Upper lobe of left lung (tissue), 6 donors: ENCODE results near the gene CAPRIN1. TPM values are rescaled to one million over a fixed set of nuclear protein-coding genes. Genes with fewer than 3 reads are reported as not detected.

Experiments
- ATAC-seq, 2 donors: fragments of 200-7000 bp; cut with Tn5 transposase; one replicate each; pipeline ENCODE4 v1.9.1; 2022; ENCODE audit warnings: mild to moderate bottlenecking in 2 of 2, moderate library complexity in 2 of 2; ENCODE audit not compliant: low FRiP score in 2 of 2
- DNase-seq, 2 donors: peaks; one replicate each; pipeline ENCODE4 v3.0.0-alpha.2; 2019 to 2020
- H3K27ac ChIP-seq, 4 donors: fragments of 200-600 bp; sonication (generic); one replicate each; pipeline ENCODE4 v1.5.1; 2016 to 2019
- H3K27me3 ChIP-seq, 4 donors: fragments of 200-600 bp; sonication (generic); one replicate each; pipeline ENCODE4 v1.5.1; 2017 to 2019
- H3K36me3 ChIP-seq, 4 donors: fragments of 200-600 bp; sonication (generic); one replicate each; pipeline ENCODE4 v1.5.1; 2016 to 2019
- H3K4me1 ChIP-seq, 4 donors: fragments of 200-600 bp; sonication (generic); one replicate each; pipeline ENCODE4 v1.5.1; 2018 to 2019
- H3K4me3 ChIP-seq, 4 donors: fragments of 200-600 bp; sonication (generic); one replicate each; pipeline ENCODE4 v1.5.1; 2017 to 2019; ENCODE audit warnings: mild to moderate bottlenecking in 2 of 4, moderate library complexity in 1 of 4
- H3K9me3 ChIP-seq, 4 donors: fragments of 200-600 bp; sonication (generic); one replicate each; pipeline ENCODE4 v1.5.1; 2018 to 2019
- CTCF ChIP-seq, 6 experiments: fragments of 450-650 bp in 4 of 6; fragments of 200-600 bp in 2 of 6; sonication (generic) in 2 of 6; IDR thresholded peaks; one replicate each; pipeline ENCODE4 v1.5.1; 2016 to 2019; ENCODE audit warnings: antibody characterized with exemption in 6 of 6
- EP300 ChIP-seq, 4 donors: sonication (generic); formaldehyde crosslinking; IDR thresholded peaks; one replicate each; pipeline ENCODE4 v1.5.1; 2017; ENCODE audit warnings: antibody characterized with exemption in 4 of 4, control low read depth in 2 of 4
- POLR2A ChIP-seq, 4 donors: fragments of 450-650 bp; IDR thresholded peaks; one replicate each; pipeline ENCODE4 v1.5.1; 2016 to 2017; ENCODE audit warnings: antibody characterized with exemption in 4 of 4, mild to moderate bottlenecking in 2 of 4
- POLR2AphosphoS5 ChIP-seq, 2 donors: sonication (generic); formaldehyde crosslinking; IDR thresholded peaks; one replicate each; pipeline ENCODE4 v1.5.1; 2017; ENCODE audit warnings: antibody characterized with exemption in 2 of 2
- WGBS, 2 donors: methylation state at CpG; one replicate each; pipeline ENCODE4 v1.1.5; 2017 to 2018; 5-methylcytosine and 5-hydroxymethylcytosine counted together
- total RNA-seq, 6 donors: library from RNA; depleted of rRNA in 4 of 6; stranded (reverse); fragments of >200 nt in 4 of 6; gene quantifications; one replicate each; pipeline versions ENCODE4 v1.1.0 to v1.2.1, GENCODE V29; 2016 to 2021
- donor health status: DM: no; HTN: no; CAD: no; lungs with moderate emphysema.
- donor health status: DM: no; HTN: yes; CAD: no; lungs with severe emphysema.

Gene CAPRIN1
- total RNA-seq, 6 donors from 2014 or later, result 144 to 265 (median 153) TPM

GRCh38 chr11:34149786-34150185 is 98.3 kb downstream of the CAPRIN1 start:
- no peak for DNase-seq
- no peak overlapping the region for H3K27ac ChIP-seq
- H3K4me1 ChIP-seq, result peaks cover 0 to 13% (median 4%) of the 10 kb centered on the region in 4 donors
- H3K36me3 ChIP-seq, result peaks cover 18 to 73% (median 49%) of the 10 kb centered on the region in 4 donors
- no peaks in the 10 kb centered on the region for H3K27me3 ChIP-seq
- H3K4me3 ChIP-seq, result no peak overlapping the region
- no peaks in the 10 kb centered on the region for H3K9me3 ChIP-seq
- no peak for ATAC-seq
- WGBS, 2 donors, result 88 to 89% methylated on average over 7 to 9 of the region's 13 CpGs
- TF ChIP-seq POLR2A (IDR thresholded peaks at IDR 0.05) (no peak), CTCF (IDR thresholded peaks at IDR 0.05) (peak in 2 of 6 experiments; percentile 16 to 19), EP300 (IDR thresholded peaks at IDR 0.05) (no peak), POLR2AphosphoS5 (IDR thresholded peaks at IDR 0.05) (no peak)

DNA sequence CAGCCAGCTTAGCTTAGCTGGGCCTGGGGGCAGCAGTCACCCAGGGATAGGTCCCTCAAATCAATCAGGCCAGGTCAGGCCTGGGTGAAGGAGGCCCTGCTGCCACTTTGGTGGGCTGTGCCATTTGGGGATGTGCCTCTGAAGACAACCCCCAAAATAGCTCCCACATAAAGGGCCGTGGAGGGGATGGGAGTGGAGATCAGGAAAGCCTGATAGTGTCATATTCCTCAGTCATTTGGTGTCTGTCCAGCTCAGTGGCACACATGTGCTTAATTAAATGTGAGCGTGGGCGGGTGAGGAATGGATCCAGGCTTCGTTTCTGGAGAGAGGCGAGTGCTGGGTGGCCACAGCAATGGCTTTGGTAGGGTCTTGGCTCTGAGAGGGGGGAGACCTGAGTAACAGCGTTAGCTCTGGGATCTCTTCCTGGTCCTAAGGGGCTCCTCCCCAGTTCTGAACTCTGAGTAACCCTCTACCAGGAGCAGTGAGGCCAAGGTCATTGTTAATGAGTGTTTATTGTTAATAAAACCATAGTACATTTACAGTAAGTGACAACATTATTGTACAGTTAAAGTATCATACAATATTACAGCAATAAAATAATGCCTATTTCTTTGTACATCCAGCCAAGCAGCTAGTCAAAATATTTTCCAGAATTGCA is 99.1 kb downstream of the CAPRIN1 start:
- peaks cover 4 to 21% (median 12%) of the 10 kb centered on the region in 4 donors for H3K4me1 ChIP-seq
- no peak for DNase-seq
- no peaks in the 10 kb centered on the region for H3K27me3 ChIP-seq
- TF ChIP-seq POLR2AphosphoS5 (IDR thresholded peaks at IDR 0.05) (no peak), CTCF (IDR thresholded peaks at IDR 0.05) (no peak)
- 77 to 91% methylated on average over 6 of the region's 6 CpGs for WGBS, 2 donors
- H3K27ac ChIP-seq, result no peak overlapping the region
- no peak for ATAC-seq
- no peaks in the 10 kb centered on the region for H3K9me3 ChIP-seq
- H3K36me3 ChIP-seq, result peaks cover 11 to 65% (median 44%) of the 10 kb centered on the region in 4 donors
- no peak overlapping the region for H3K4me3 ChIP-seq

Other genes starting within 250 kb of the CAPRIN1 start
- gene LMO2, start 159.7 kb upstream of the CAPRIN1 start, total RNA-seq, result 10 to 100 TPM in 5 of 6 donors, 1 to 10 TPM in 1; 7.3 to 58.5 (median 34.1) TPM
- gene NAT10, start 53.9 kb downstream of the CAPRIN1 start, total RNA-seq, result 10 to 100 TPM; 19.3 to 69.1 (median 32.5) TPM